PC-9 (cell line): ENCODE data around the gene FAH. TPM values are rescaled to one million over a fixed set of nuclear protein-coding genes. Genes with fewer than 3 reads are reported as not detected.
A peak's percentile ranks its signal among the peaks of the same experiment; 100 is the strongest.

Experiments
- BruUV-seq: library from RNA; stranded (reverse); fragments of 400-500 nt; replicated peaks from 2 replicates; lab custom pipeline; 2021; lab: Mats Ljungman, UMichigan
- CTCF ChIA-PET: fragments of 300-600 bp; sonication (Branson Sonifier 250); formaldehyde crosslinking; loops from one replicate; lab custom pipeline; 2022; ENCODE audit warnings: antibody characterized with exemption; lab: Charles Lee
- POLR2A ChIA-PET: fragments of 300-600 bp; sonication (Branson Sonifier 250); formaldehyde crosslinking; loops from one replicate; lab custom pipeline; 2022; ENCODE audit warnings: antibody characterized with exemption; ENCODE audit not compliant: unreplicated experiment; lab: Charles Lee
- DNase-seq, 2 experiments: peaks; one replicate each; pipeline versions ENCODE4 v3.0.0 to v3.0.0-alpha.2; 2015 to 2022; ENCODE audit warnings: mixed read lengths in 1 of 2
- H2AFZ ChIP-seq: fragments of 200-600 bp; sonication (generic); 2 replicates; pipeline ENCODE4 v1.8.1; 2017; ENCODE audit warnings: antibody characterized with exemption
- H3F3A ChIP-seq: fragments of 200-600 bp; sonication (generic); 2 replicates; pipeline ENCODE4 v1.8.1; 2017; ENCODE audit warnings: antibody characterized with exemption, mild to moderate bottlenecking, low read depth; ENCODE audit not compliant: insufficient read depth
- H3K27ac ChIP-seq: fragments of 200-600 bp; sonication (generic); 2 replicates; pipeline ENCODE4 v1.6.1; 2016; ENCODE audit warnings: mixed run types
- H3K27me3 ChIP-seq: fragments of 200-600 bp; sonication (generic); 2 replicates; pipeline ENCODE4 v1.6.1; 2016; ENCODE audit warnings: low read depth, mixed run types; ENCODE audit not compliant: insufficient read depth
- H3K36me3 ChIP-seq: fragments of 200-600 bp; sonication (generic); 2 replicates; pipeline ENCODE4 v1.6.1; 2016; ENCODE audit warnings: low read depth, mixed run types
- H3K4me1 ChIP-seq: fragments of 200-600 bp; sonication (generic); replicated peaks from 2 replicates; pipeline ENCODE4 v1.6.1; 2016; ENCODE audit warnings: mixed run types; ENCODE audit not compliant: insufficient read depth
- H3K4me2 ChIP-seq: fragments of 200-600 bp; sonication (generic); 2 replicates; pipeline ENCODE4 v1.6.1; 2017; ENCODE audit warnings: mixed run types
- H3K4me3 ChIP-seq: fragments of 200-600 bp; sonication (generic); 2 replicates; pipeline ENCODE4 v1.6.1; 2016; ENCODE audit warnings: mixed run types
- H3K79me2 ChIP-seq: fragments of 200-600 bp; sonication (generic); 2 replicates; pipeline ENCODE4 v1.6.1; 2017; ENCODE audit warnings: low read depth, mixed run types
- H3K9me2 ChIP-seq: fragments of 200-600 bp; sonication (generic); 2 replicates; pipeline ENCODE4 v1.8.1; 2017; ENCODE audit warnings: mild to moderate bottlenecking; ENCODE audit not compliant: insufficient read depth
- H3K9me3 ChIP-seq: fragments of 200-600 bp; sonication (generic); 2 replicates; pipeline ENCODE4 v1.8.1; 2016; ENCODE audit warnings: low read depth; ENCODE audit not compliant: insufficient read depth
- H4K20me1 ChIP-seq: fragments of 200-600 bp; sonication (generic); 2 replicates; pipeline ENCODE4 v1.8.1; 2017; ENCODE audit not compliant: insufficient read depth
- EZH2 ChIP-seq: fragments of 200-600 bp; sonication (generic); IDR thresholded peaks from 2 replicates; pipeline ENCODE4 v1.8.0; 2017; ENCODE audit warnings: antibody characterized with exemption, low read depth
- intact Hi-C: fragments of 100-400 bp; cut with micrococcal nuclease; formaldehyde crosslinking; loops from one replicate; pipeline ENCODE4 v1.10.0; 2022; ENCODE audit not compliant: unreplicated experiment
- total RNA-seq: library from RNA; stranded (reverse); gene quantifications from 2 replicates; pipeline ENCODE4 v1.2.3, GENCODE V29; 2021
- TF ChIP-seq, protein P1 (sequence below): fragments of 200-600 bp; sonication (generic); conservative IDR thresholded peaks from 2 replicates; pipeline ENCODE4 v1.6.1; 2017; ENCODE audit warnings: mixed run types, antibody characterized with exemption, mild to moderate bottlenecking, moderate library complexity

Gene FAH
- total RNA-seq, 1 experiment from 2014 or later, result 75.5 TPM

- ChIA-PET POLR2A (no interaction called here), CTCF (no interaction called here)
- Histone ChIP-seq H3K79me2 (no peaks in the 10 kb centered on the region), H3K9me2 (no peaks in the 10 kb centered on the region), H4K20me1 (no peaks in the 10 kb centered on the region), H3K4me3 (no peak overlapping the region), H3K36me3 (peaks cover 31% of the 10 kb centered on the region), H2AFZ (no peak overlapping the region), H3K4me1 (peaks cover 20% of the 10 kb centered on the region), H3K9me3 (no peaks in the 10 kb centered on the region), H3K27ac (no peak overlapping the region), H3F3A (peaks cover 24% of the 10 kb centered on the region), H3K27me3 (no peaks in the 10 kb centered on the region), H3K4me2 (no peak overlapping the region)
- intact Hi-C loops, result loop anchor here (10.0 kb wide), 1 partner anchor 582 kb away; no protein-coding TSS in a partner anchor
- DNase-seq, result no peak
- no TSS peak for BruUV-seq
- no peak for TF ChIP-seq EZH2
- TF ChIP-seq, protein P1, sequence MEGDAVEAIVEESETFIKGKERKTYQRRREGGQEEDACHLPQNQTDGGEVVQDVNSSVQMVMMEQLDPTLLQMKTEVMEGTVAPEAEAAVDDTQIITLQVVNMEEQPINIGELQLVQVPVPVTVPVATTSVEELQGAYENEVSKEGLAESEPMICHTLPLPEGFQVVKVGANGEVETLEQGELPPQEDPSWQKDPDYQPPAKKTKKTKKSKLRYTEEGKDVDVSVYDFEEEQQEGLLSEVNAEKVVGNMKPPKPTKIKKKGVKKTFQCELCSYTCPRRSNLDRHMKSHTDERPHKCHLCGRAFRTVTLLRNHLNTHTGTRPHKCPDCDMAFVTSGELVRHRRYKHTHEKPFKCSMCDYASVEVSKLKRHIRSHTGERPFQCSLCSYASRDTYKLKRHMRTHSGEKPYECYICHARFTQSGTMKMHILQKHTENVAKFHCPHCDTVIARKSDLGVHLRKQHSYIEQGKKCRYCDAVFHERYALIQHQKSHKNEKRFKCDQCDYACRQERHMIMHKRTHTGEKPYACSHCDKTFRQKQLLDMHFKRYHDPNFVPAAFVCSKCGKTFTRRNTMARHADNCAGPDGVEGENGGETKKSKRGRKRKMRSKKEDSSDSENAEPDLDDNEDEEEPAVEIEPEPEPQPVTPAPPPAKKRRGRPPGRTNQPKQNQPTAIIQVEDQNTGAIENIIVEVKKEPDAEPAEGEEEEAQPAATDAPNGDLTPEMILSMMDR, result no peak
Observed at GRCh38 chr15:80177156-80177555, 24.4 kb downstream of the FAH start.

- Histone ChIP-seq H3K79me2 (no peaks in the 10 kb centered on the region), H3K27me3 (no peaks in the 10 kb centered on the region), H3K27ac (peak overlapping the region; percentile 58), H3K36me3 (peaks cover 23% of the 10 kb centered on the region), H3F3A (peaks cover 18% of the 10 kb centered on the region), H2AFZ (no peak overlapping the region), H3K4me2 (peak overlapping the region; percentile 29), H3K9me3 (no peaks in the 10 kb centered on the region), H3K4me1 (peaks cover 20% of the 10 kb centered on the region), H4K20me1 (no peaks in the 10 kb centered on the region), H3K4me3 (no peak overlapping the region), H3K9me2 (no peaks in the 10 kb centered on the region)
- intact Hi-C loops, result loop anchor here (10.0 kb wide), 1 partner anchor 584 kb away; no protein-coding TSS in a partner anchor
- BruUV-seq, result no TSS peak
- CTCF ChIA-PET, result interaction anchor here (0.6 kb wide), 1 partner anchor 18 kb away, joined by 5 read pairs; no protein-coding TSS in a partner anchor
- peak; percentile 46 to 94 for DNase-seq
- TF ChIP-seq, protein P1, result no peak
- TF ChIP-seq EZH2, result no peak
- POLR2A ChIA-PET, result no interaction called here
Observed at GRCh38 chr15:80179025-80179759, 26.4 kb downstream of the FAH start.

DNA sequence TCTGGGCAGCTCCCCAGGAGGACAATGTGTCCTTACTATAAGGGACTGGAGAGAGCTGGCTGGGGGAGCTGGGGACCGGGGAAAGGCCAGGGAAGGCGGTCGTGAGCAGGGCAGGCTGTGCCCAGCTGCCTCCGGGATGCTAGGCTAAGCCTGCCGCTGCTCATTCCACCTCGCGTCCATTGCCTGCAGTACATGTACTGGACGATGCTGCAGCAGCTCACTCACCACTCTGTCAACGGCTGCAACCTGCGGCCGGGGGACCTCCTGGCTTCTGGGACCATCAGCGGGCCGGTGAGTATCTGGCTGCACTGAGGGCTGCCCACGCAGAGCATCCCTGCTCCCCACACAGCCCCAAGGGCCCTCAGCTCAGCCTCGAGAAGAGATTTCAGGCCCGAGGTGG, 27.1 kb downstream of the FAH start:
- POLR2A ChIA-PET, result interaction anchor here (0.7 kb wide), 1 partner anchor 26 kb away, joined by 3 read pairs; no protein-coding TSS in a partner anchor

More for the DNA sequence above, 27.1 kb downstream of the FAH start:
- Histone ChIP-seq H3K4me3 (no peak overlapping the region), H3K9me3 (no peaks in the 10 kb centered on the region), H3K36me3 (peaks cover 25% of the 10 kb centered on the region), H4K20me1 (no peaks in the 10 kb centered on the region), H3F3A (peaks cover 18% of the 10 kb centered on the region), H3K9me2 (no peaks in the 10 kb centered on the region), H2AFZ (no peak overlapping the region), H3K27ac (no peak overlapping the region), H3K79me2 (no peaks in the 10 kb centered on the region), H3K27me3 (no peaks in the 10 kb centered on the region), H3K4me2 (no peak overlapping the region), H3K4me1 (peaks cover 20% of the 10 kb centered on the region)
- intact Hi-C loops, result loop anchor here (10.0 kb wide), 1 partner anchor 585 kb away; no protein-coding TSS in a partner anchor
- DNase-seq, result no peak
- TF ChIP-seq, protein P1, result no peak
- TF ChIP-seq EZH2, result no peak
- no TSS peak for BruUV-seq
- CTCF ChIA-PET, result no interaction called here
